ENCODE data around the gene HAPSTR1. TPM values are rescaled to one million over a fixed set of nuclear protein-coding genes. Genes with fewer than 3 reads are reported as not detected.
A peak's percentile ranks its signal among the peaks of the same experiment; 100 is the strongest.

The HAPSTR1 gene
- total and polyA plus RNA-seq, 2 experiments from 2014 or later = 26.5 to 60.0 TPM

GRCh38 chr16:9134306-9134705 lies 42.9 kb downstream of the HAPSTR1 start:
- TF ChIP-seq, protein P1, sequence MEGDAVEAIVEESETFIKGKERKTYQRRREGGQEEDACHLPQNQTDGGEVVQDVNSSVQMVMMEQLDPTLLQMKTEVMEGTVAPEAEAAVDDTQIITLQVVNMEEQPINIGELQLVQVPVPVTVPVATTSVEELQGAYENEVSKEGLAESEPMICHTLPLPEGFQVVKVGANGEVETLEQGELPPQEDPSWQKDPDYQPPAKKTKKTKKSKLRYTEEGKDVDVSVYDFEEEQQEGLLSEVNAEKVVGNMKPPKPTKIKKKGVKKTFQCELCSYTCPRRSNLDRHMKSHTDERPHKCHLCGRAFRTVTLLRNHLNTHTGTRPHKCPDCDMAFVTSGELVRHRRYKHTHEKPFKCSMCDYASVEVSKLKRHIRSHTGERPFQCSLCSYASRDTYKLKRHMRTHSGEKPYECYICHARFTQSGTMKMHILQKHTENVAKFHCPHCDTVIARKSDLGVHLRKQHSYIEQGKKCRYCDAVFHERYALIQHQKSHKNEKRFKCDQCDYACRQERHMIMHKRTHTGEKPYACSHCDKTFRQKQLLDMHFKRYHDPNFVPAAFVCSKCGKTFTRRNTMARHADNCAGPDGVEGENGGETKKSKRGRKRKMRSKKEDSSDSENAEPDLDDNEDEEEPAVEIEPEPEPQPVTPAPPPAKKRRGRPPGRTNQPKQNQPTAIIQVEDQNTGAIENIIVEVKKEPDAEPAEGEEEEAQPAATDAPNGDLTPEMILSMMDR (IDR thresholded peaks at IDR 0.05; ENCODE audit: low read depth, low read length) = no peak
- no peak for DNase-seq (ENCODE audit: low read depth in 1 of 2, low spot score in 1 of 2)
- Histone ChIP-seq H3K4me3 (no peak overlapping the region), H3K4me1 (ENCODE audit: low read depth) (no peaks in the 10 kb centered on the region), H3K27me3 (no peaks in the 10 kb centered on the region), H3K9me3 (ENCODE audit: low read depth) (no peaks in the 10 kb centered on the region), H3K27ac (no peak overlapping the region), H3K36me3 (no peaks in the 10 kb centered on the region)

DNA sequence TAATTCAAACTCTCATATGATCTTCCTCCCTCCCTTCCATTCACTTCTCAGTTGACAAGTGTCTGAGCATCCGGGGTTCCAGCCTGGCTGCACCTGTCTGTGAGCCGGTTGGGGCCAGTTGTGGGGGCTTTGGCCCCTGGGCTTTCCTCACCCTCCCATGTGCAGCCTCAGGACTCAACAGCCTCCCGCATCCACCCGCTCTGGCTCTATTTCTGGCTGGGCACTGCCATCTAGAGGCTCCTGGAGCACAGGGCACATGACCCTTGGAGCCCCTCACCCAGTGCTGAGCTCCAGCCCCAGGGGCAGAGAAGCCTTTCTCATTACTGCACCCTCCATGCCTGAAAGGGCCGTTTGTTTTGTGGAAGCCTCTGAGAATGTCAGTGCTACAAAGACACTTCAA lies 43.3 kb downstream of the HAPSTR1 start:
- DNase-seq (ENCODE audit: low read depth in 1 of 2, low spot score in 1 of 2) = peak; percentile 61 to 63
- Histone ChIP-seq H3K4me3 (no peak overlapping the region), H3K27ac (no peak overlapping the region), H3K4me1 (ENCODE audit: low read depth) (no peaks in the 10 kb centered on the region), H3K27me3 (no peaks in the 10 kb centered on the region), H3K36me3 (no peaks in the 10 kb centered on the region), H3K9me3 (ENCODE audit: low read depth) (no peaks in the 10 kb centered on the region)
- TF ChIP-seq, protein P1 (IDR thresholded peaks at IDR 0.05; ENCODE audit: low read depth, low read length) = peak; percentile 59

GRCh38 chr16:9135797-9136196 lies 44.4 kb downstream of the HAPSTR1 start:
- H3K4me1 ChIP-seq (ENCODE audit: low read depth) = no peaks in the 10 kb centered on the region
- TF ChIP-seq, protein P1 (IDR thresholded peaks at IDR 0.05; ENCODE audit: low read depth, low read length) = no peak
- H3K36me3 ChIP-seq = no peaks in the 10 kb centered on the region
- H3K27me3 ChIP-seq = no peaks in the 10 kb centered on the region
- no peaks in the 10 kb centered on the region for H3K9me3 ChIP-seq (ENCODE audit: low read depth)
- DNase-seq (ENCODE audit: low read depth in 1 of 2, low spot score in 1 of 2) = no peak
- H3K27ac ChIP-seq = no peak overlapping the region
- no peak overlapping the region for H3K4me3 ChIP-seq

DNA sequence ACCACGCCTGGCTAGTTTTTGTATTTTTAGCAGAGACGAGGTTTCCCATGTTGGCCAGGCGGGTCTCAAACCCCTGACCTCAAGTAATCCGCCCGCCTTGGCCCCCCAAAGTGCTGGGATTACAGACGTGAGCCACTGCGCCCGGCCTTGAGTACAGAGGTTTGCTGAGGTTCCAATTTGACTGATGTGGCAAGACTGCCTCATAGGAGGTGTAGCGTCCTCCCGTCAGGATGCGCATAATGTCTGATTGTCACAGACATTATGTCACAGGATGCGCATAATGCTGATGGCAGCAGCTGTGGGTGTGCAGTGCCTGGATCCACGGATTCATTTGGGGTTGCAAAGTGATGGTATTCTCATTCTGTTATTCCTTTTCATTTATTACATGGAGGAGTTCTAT lies 45.2 kb downstream of the HAPSTR1 start:
- no peak overlapping the region for H3K27ac ChIP-seq
- no peak for DNase-seq (ENCODE audit: low read depth in 1 of 2, low spot score in 1 of 2)
- no peaks in the 10 kb centered on the region for H3K36me3 ChIP-seq
- no peaks in the 10 kb centered on the region for H3K27me3 ChIP-seq
- H3K4me1 ChIP-seq (ENCODE audit: low read depth) = no peaks in the 10 kb centered on the region
- no peak overlapping the region for H3K4me3 ChIP-seq
- H3K9me3 ChIP-seq (ENCODE audit: low read depth) = no peaks in the 10 kb centered on the region
- TF ChIP-seq, protein P1 (IDR thresholded peaks at IDR 0.05; ENCODE audit: low read depth, low read length) = no peak

- no peaks in the 10 kb centered on the region for H3K4me1 ChIP-seq (ENCODE audit: low read depth)
- no peak overlapping the region for H3K27ac ChIP-seq
- H3K36me3 ChIP-seq = no peaks in the 10 kb centered on the region
- H3K9me3 ChIP-seq (ENCODE audit: low read depth) = no peaks in the 10 kb centered on the region
- TF ChIP-seq, protein P1 (IDR thresholded peaks at IDR 0.05; ENCODE audit: low read depth, low read length) = no peak
- no peak for DNase-seq (ENCODE audit: low read depth in 1 of 2, low spot score in 1 of 2)
- H3K4me3 ChIP-seq = no peak overlapping the region
- no peaks in the 10 kb centered on the region for H3K27me3 ChIP-seq
Observed at GRCh38 chr16:9138021-9138680, 46.7 kb downstream of the HAPSTR1 start.

Measured in cardiac muscle cell (in vitro differentiated cells and primary cell).